ENCODE data around the gene PPP1CB. TPM values are rescaled to one million over a fixed set of nuclear protein-coding genes. Genes with fewer than 3 reads are reported as not detected.
A peak's percentile ranks its signal among the peaks of the same experiment; 100 is the strongest.

PPP1CB gene
- total RNA-seq, 2 donors from 2014 or later, result 63.3 to 139 TPM

- TF ChIP-seq CTCF (IDR thresholded peaks at IDR 0.05), result no peak
- no peak for TF ChIP-seq POLR2A (IDR thresholded peaks at IDR 0.05)
- peaks cover 50% of the 10 kb centered on the region for H3K4me1 ChIP-seq
- intact Hi-C loops (cut with DNase I), result no loop called here
- H3K27ac ChIP-seq, result peak overlapping the region; percentile 96 to 100 (median 99)
- H3K27me3 ChIP-seq, result no peaks in the 10 kb centered on the region
- peak overlapping the region; percentile 64 to 99 for H3K4me3 ChIP-seq
- WGBS, 2 donors, result 0% methylated on average over 14 of the region's 14 CpGs
- no peaks in the 10 kb centered on the region for H3K9me3 ChIP-seq
- ATAC-seq, result no peak
- H3K36me3 ChIP-seq (replicated peaks in 1 of 2; ENCODE audit: insufficient read depth in 1 of 2, low read depth in 2 of 2), result no peaks in the 10 kb centered on the region
- DNase-seq, result no peak
These were observed 1.2 kb downstream of the PPP1CB start for GRCh38 chr2:28752631-28753376.

GRCh38 chr2:28754321-28754720, 2.7 kb downstream of the PPP1CB start:
- peak overlapping the region in 1 of 4 donors; percentile 96 for H3K27ac ChIP-seq
- H3K4me1 ChIP-seq, result peaks cover 58% of the 10 kb centered on the region
- WGBS, 2 donors, result 18 to 23% methylated on average over 3 to 4 of the region's 4 CpGs
- H3K4me3 ChIP-seq, result no peak overlapping the region
- H3K27me3 ChIP-seq, result no peaks in the 10 kb centered on the region
- intact Hi-C loops (cut with DNase I), result no loop called here
- TF ChIP-seq POLR2A (IDR thresholded peaks at IDR 0.05) (no peak), CTCF (IDR thresholded peaks at IDR 0.05) (no peak)
- DNase-seq (no peak), ATAC-seq (no peak)
- H3K36me3 ChIP-seq (replicated peaks in 1 of 2; ENCODE audit: insufficient read depth in 1 of 2, low read depth in 2 of 2), result no peaks in the 10 kb centered on the region
- no peaks in the 10 kb centered on the region for H3K9me3 ChIP-seq

GRCh38 chr2:28755421-28755820, 3.8 kb downstream of the PPP1CB start:
- Histone ChIP-seq H3K27me3 (no peaks in the 10 kb centered on the region), H3K27ac (peak overlapping the region in 1 of 4 donors; percentile 96), H3K9me3 (no peaks in the 10 kb centered on the region), H3K4me1 (peaks cover 54% of the 10 kb centered on the region), H3K4me3 (no peak overlapping the region), H3K36me3 (replicated peaks in 1 of 2; ENCODE audit: insufficient read depth in 1 of 2, low read depth in 2 of 2) (peaks cover 0 to 2% of the 10 kb centered on the region in 2 donors)
- TF ChIP-seq POLR2A (IDR thresholded peaks at IDR 0.05) (no peak), CTCF (IDR thresholded peaks at IDR 0.05) (no peak)
- WGBS, 2 donors, result 11 to 23% methylated on average over 3 of the region's 3 CpGs
- intact Hi-C loops (cut with DNase I), result no loop called here
- ATAC-seq (no peak), DNase-seq (no peak)

- WGBS, 2 donors, result 65% methylated on average over 2 of the region's 2 CpGs
- Histone ChIP-seq H3K27ac (no peak overlapping the region), H3K4me1 (peaks cover 70% of the 10 kb centered on the region), H3K4me3 (no peak overlapping the region), H3K9me3 (no peaks in the 10 kb centered on the region), H3K36me3 (replicated peaks in 1 of 2; ENCODE audit: insufficient read depth in 1 of 2, low read depth in 2 of 2) (peaks cover 0 to 2% of the 10 kb centered on the region in 2 donors), H3K27me3 (no peaks in the 10 kb centered on the region)
- TF ChIP-seq POLR2A (IDR thresholded peaks at IDR 0.05) (no peak), CTCF (IDR thresholded peaks at IDR 0.05) (no peak)
- intact Hi-C loops (cut with DNase I), result no loop called here
- ATAC-seq, result no peak
- DNase-seq, result no peak
These were observed 6.8 kb downstream of the PPP1CB start for GRCh38 chr2:28758459-28758858.

GRCh38 chr2:28761420-28761819, 9.8 kb downstream of the PPP1CB start:
- Histone ChIP-seq H3K27me3 (no peaks in the 10 kb centered on the region), H3K27ac (no peak overlapping the region), H3K36me3 (replicated peaks in 1 of 2; ENCODE audit: insufficient read depth in 1 of 2, low read depth in 2 of 2) (peaks cover 0 to 2% of the 10 kb centered on the region in 2 donors), H3K4me3 (no peak overlapping the region), H3K9me3 (no peaks in the 10 kb centered on the region), H3K4me1 (peaks cover 71% of the 10 kb centered on the region)
- intact Hi-C loops (cut with DNase I), result no loop called here
- 79 to 82% methylated on average over 3 of the region's 3 CpGs for WGBS, 2 donors
- DNase-seq (no peak), ATAC-seq (no peak)
- TF ChIP-seq POLR2A (IDR thresholded peaks at IDR 0.05) (no peak), CTCF (IDR thresholded peaks at IDR 0.05) (no peak)
